GM12873 (cell line): Measurements from ENCODE around the gene PTGER1.

Source experiments
- TF ChIP-seq, protein P1 (sequence below): IDR thresholded peaks from 2 replicates; pipeline ENCODE4 v1.5.1; 2012; ENCODE audit warnings: low read depth, mild to moderate bottlenecking, moderate library complexity, low read length, control low read depth; ENCODE audit not compliant: insufficient read depth; ENCODE audit errors: missing control alignments

Gene PTGER1

GRCh38 chr19:14482172-14482941, 7.2 kb upstream of the PTGER1 start:
- TF ChIP-seq, protein P1, sequence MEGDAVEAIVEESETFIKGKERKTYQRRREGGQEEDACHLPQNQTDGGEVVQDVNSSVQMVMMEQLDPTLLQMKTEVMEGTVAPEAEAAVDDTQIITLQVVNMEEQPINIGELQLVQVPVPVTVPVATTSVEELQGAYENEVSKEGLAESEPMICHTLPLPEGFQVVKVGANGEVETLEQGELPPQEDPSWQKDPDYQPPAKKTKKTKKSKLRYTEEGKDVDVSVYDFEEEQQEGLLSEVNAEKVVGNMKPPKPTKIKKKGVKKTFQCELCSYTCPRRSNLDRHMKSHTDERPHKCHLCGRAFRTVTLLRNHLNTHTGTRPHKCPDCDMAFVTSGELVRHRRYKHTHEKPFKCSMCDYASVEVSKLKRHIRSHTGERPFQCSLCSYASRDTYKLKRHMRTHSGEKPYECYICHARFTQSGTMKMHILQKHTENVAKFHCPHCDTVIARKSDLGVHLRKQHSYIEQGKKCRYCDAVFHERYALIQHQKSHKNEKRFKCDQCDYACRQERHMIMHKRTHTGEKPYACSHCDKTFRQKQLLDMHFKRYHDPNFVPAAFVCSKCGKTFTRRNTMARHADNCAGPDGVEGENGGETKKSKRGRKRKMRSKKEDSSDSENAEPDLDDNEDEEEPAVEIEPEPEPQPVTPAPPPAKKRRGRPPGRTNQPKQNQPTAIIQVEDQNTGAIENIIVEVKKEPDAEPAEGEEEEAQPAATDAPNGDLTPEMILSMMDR: no peak

DNA sequence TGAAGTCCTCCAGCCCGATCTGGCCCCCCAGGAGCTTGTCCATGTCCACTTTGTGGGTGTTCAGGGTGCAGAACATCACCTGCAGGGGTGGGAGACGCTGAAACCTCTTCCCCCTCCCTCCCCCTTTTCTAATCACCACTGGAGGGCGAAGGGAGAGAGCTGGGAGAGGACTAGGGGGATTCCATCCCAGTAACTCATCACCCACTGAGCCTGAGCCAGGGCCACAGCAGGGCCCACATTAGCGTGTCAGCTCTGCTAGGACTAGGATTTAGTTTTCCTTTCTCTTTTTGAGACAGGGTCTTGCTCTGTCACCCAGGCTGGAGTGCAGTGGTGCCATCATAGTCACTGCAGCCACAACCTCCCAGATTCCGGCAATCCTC, 5.5 kb upstream of the PTGER1 start:
- TF ChIP-seq, protein P1: no peak

DNA sequence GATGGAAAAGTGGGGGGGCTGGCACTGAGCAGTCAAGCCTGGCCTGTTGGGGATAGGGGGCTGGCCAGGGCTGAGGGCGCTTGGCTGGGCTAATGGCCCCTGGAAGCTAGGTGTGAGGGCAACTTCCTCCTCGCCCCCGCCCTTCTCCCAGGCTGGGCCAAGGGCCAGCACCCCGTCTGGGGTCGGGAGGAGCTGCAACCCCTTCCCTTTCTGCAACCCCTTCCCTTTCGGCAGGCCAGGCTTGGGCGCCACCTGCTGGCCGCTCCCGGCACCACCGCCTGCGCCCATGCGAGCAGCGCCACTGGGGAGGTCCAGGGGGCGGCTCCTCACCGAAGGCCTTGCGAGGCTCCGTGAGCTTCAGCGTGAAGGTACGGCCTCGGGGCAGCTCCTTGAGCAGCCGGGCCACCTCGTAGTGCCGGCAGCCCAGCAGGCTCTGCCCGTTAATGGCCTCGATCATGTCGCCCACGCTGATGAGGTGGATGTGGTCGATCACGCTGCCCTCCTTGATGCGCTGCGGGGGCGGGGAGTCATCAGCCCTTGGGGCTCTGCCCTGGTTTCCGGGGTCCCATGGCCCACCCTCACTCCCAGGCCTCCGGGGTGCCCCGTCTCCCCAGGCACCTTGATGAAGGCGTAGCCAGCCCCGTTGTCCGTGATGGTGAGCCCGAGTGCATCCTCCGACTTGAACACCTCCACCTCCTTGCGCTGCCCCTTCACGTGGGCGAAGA, 5.0 kb upstream of the PTGER1 start:
- TF ChIP-seq, protein P1: peak; percentile 95

- TF ChIP-seq, protein P1: no peak
Observed at GRCh38 chr19:14479309-14479974, 4.3 kb upstream of the PTGER1 start.

DNA sequence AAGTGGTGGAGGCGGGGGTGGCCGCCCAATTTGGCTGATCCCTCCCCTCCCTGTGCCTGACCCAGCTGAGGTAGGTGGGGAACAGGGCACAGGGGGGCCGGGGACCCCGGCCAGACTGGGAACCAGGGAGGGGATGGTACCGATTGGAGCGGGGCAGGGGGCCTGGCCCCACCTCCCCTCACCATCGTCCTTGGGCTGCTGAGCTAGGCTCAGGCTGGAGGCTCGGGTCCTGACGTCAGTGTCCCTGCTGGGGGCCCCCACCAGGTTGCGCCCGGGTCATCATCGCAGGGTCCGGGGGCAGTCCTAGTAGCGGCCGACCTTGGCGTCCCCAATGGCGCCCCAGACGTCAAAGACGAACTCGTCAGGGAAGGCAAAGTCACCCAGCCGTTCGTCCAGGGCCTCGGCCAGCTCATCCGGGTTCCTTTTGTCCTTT, 3.0 kb upstream of the PTGER1 start:
- TF ChIP-seq, protein P1: no peak

DNA sequence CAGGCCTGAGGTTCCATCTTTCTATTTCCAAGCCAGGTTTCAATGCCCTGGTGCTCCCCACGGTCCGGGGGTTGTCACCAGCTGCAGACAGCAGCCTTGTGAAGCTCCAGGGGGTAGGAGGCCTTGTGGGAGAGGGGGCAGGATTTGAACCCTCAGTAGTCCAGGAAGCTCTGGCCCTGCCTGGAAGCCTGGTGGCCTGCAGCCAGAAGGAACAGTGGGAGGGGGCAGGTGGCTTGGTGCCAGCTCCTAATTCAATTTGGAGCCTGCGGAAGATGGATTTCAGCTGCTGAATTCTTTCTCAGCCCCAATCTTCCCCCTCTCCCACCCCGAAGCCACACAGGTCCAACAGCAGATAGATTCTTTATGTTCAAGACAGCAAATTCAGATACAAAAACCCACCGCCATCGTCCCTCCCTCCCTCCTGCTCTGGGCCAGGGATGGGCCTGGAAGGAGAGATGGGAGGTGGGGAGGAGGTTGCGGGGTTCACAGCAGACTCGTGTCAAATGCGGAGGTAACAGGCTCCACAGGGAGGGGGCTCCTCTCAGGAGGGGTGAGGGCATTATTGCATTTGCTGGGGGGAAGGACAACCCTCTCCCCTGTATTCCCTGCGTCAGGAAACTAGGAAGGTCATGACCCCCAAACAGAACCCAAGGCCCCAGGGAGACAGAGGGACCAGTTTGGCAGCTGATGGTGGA, 2.4 kb upstream of the PTGER1 start:
- TF ChIP-seq, protein P1: no peak
